Heart left ventricle (tissue), 13 donors: ENCODE measurements around the gene ADAMTSL5.
"Not testable (repeated sequence)": the region's sequence is repeated elsewhere in the genome, so short reads cannot be mapped to it uniquely, and the experiment has no call there.

Experiments used
- POLR2A ChIP-seq, 2 donors: fragments of 450-650 bp; IDR thresholded peaks; one replicate each; pipeline ENCODE4 v1.6.1; 2017; ENCODE audit warnings: antibody characterized with exemption in 2 of 2, mild to moderate bottlenecking in 2 of 2, moderate library complexity in 2 of 2
- TF ChIP-seq, protein P1 (sequence below), 12 donors: fragments of 200-600 bp; sonication (generic) in 4 of 12; IDR thresholded peaks; one replicate each; pipeline versions ENCODE4 v1.5.0 to v1.8.0; 2018 to 2022; ENCODE audit warnings: antibody characterized with exemption in 12 of 12, mild to moderate bottlenecking in 5 of 12
- donor health status: ischemic (EF 13 %, LVEDD 7.1; RV severe dilation, severe dysfunction).
- donor health status: DM: no; HTN: yes; CAD: no.
- donor health status: DM: no; HTN: no; CAD: no.
- donor health status: ischemic (EF 25% LVEDD 6.9; RV normal size, moderate dysfunction).
- donor health status: ischemic (EF 25% LVEDD 5.7; RV mildly dilated, moderate dysfunction).
- donor health status: ischemic (EF 35%, LVEDD 5.7; RV mildly dilated, moderate dysfunction).
- donor health status: nonischemic (EF 11% LVEDD 7.7; RV severe dilation, severe dysfunction).
- donor health status: DM: yes; HTN: yes; CAD: no.
- donor health status: PGD.
- donor health status: ischemic (EF 29% LVEDD 5.4; RV normal size, mild dysfunction).
- donor health status: nonischemic (EF 23%, LVEDD 6.1; RV moderate dilation, normal function).

DNA sequence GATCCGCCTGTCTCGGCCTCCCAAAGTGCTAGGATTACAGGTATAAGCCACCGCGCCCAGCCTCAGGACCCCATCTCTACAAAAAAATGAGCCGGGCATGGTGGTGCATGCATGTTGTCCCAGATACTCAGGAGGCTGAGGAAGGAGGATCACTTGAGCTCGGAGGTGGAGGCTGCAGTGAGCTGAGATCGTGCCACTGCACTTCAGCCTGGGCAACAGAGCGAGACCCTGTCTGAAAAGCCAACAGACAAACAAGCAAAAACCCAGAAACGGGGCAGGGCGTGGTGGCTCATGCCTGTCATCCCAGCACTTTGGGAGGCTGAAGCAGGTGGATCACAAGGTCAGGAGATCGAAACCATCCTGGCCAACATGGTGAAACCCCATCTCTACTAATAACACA, 18.0 kb upstream of the ADAMTSL5 start:
- TF ChIP-seq, protein P1, sequence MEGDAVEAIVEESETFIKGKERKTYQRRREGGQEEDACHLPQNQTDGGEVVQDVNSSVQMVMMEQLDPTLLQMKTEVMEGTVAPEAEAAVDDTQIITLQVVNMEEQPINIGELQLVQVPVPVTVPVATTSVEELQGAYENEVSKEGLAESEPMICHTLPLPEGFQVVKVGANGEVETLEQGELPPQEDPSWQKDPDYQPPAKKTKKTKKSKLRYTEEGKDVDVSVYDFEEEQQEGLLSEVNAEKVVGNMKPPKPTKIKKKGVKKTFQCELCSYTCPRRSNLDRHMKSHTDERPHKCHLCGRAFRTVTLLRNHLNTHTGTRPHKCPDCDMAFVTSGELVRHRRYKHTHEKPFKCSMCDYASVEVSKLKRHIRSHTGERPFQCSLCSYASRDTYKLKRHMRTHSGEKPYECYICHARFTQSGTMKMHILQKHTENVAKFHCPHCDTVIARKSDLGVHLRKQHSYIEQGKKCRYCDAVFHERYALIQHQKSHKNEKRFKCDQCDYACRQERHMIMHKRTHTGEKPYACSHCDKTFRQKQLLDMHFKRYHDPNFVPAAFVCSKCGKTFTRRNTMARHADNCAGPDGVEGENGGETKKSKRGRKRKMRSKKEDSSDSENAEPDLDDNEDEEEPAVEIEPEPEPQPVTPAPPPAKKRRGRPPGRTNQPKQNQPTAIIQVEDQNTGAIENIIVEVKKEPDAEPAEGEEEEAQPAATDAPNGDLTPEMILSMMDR (IDR thresholded peaks at IDR 0.05): not testable (repeated sequence)
- TF ChIP-seq POLR2A (IDR thresholded peaks at IDR 0.05): not testable (repeated sequence)
